Activated naive CD4-positive, alpha-beta T cell treated with anti-CD3 and anti-CD28 coated beads, Interleukin-2, amount 50 U/mL, for 24 hours (primary cell): ENCODE measurements around the gene COLEC12.
"Not testable (repeated sequence)": the region's sequence is repeated elsewhere in the genome, so short reads cannot be mapped to it uniquely, and the experiment has no call there.

Source experiments
- H3K27ac Mint-ChIP-seq: one replicate; pipeline ENCODE4 v1.8.0; 2021; ENCODE audit warnings: mild to moderate bottlenecking, mixed read lengths
- H3K27me3 Mint-ChIP-seq: one replicate; pipeline ENCODE4 v1.8.0; 2021; ENCODE audit warnings: mixed read lengths
- H3K36me3 Mint-ChIP-seq: one replicate; pipeline ENCODE4 v1.8.0; 2021; ENCODE audit warnings: mixed read lengths
- H3K4me1 Mint-ChIP-seq: one replicate; pipeline ENCODE4 v1.8.0; 2021; ENCODE audit warnings: mixed read lengths
- H3K4me3 Mint-ChIP-seq: one replicate; pipeline ENCODE4 v1.8.0; 2021; ENCODE audit warnings: mild to moderate bottlenecking, mixed read lengths
- H3K9me3 Mint-ChIP-seq: one replicate; pipeline ENCODE4 v1.8.0; 2021; ENCODE audit warnings: mixed read lengths

Gene COLEC12

DNA sequence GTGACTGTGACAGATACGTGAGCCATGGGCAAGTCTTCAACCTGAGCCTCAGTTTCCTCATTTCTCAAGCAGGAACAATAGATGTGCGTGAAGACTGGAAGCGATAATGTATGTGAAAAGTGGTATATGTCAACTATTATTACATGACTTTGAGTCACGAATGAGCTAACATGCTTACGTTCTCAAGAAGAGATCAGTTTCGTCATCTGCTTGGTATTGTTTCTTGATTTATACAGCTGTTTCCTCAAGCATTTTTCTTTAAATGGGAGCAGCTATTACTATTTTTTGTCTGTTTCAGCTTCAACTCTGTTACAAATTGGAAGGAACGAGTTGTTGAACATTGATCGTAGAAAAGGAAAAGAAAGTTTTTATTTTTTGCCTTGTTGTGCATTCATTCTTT, 184.1 kb downstream of the COLEC12 start:
- H3K27ac Mint-ChIP-seq = no peak overlapping the region
- H3K9me3 Mint-ChIP-seq = no peaks in the 10 kb centered on the region
- no peaks in the 10 kb centered on the region for H3K36me3 Mint-ChIP-seq
- no peak overlapping the region for H3K4me3 Mint-ChIP-seq
- H3K4me1 Mint-ChIP-seq = no peaks in the 10 kb centered on the region
- no peaks in the 10 kb centered on the region for H3K27me3 Mint-ChIP-seq

GRCh38 chr18:313931-314330, 186.6 kb downstream of the COLEC12 start:
- Mint-ChIP-seq H3K27ac (no peak overlapping the region), H3K4me3 (no peak overlapping the region), H3K36me3 (no peaks in the 10 kb centered on the region), H3K27me3 (no peaks in the 10 kb centered on the region), H3K9me3 (no peaks in the 10 kb centered on the region), H3K4me1 (no peaks in the 10 kb centered on the region)

GRCh38 chr18:312415-312814, 188.1 kb downstream of the COLEC12 start:
- no peaks in the 10 kb centered on the region for H3K9me3 Mint-ChIP-seq
- H3K27ac Mint-ChIP-seq = no peak overlapping the region
- no peaks in the 10 kb centered on the region for H3K4me1 Mint-ChIP-seq
- no peaks in the 10 kb centered on the region for H3K36me3 Mint-ChIP-seq
- no peak overlapping the region for H3K4me3 Mint-ChIP-seq
- no peaks in the 10 kb centered on the region for H3K27me3 Mint-ChIP-seq

GRCh38 chr18:310042-310441, 190.5 kb downstream of the COLEC12 start:
- Mint-ChIP-seq H3K4me1 (no peaks in the 10 kb centered on the region), H3K36me3 (no peaks in the 10 kb centered on the region), H3K9me3 (no peaks in the 10 kb centered on the region), H3K27ac (no peak overlapping the region), H3K4me3 (no peak overlapping the region), H3K27me3 (peaks cover 2% of the 10 kb centered on the region)

DNA sequence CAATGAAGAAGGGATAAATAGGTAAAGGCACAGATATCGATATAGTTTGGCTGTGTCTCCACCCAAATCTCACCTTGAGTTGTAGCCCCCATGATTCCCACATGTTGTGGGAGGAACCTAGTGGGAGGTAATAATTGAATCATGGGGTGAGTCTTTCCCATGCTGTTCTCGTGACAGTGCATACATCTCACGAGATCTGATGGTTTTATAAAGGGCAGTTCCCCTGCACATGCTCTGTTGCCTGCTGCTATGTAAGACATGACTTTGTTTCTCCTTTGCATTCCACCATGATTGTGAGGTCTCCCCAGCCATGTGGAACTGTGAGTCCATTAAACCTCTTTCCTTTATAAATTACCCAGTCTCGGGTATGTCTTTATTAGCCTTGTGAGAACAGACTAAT, 192.4 kb downstream of the COLEC12 start:
- H3K27me3 Mint-ChIP-seq, H3K36me3 Mint-ChIP-seq, H3K4me3 Mint-ChIP-seq, H3K4me1 Mint-ChIP-seq, H3K27ac Mint-ChIP-seq, H3K9me3 Mint-ChIP-seq: not testable (repeated sequence)

- Mint-ChIP-seq H3K27me3 (peaks cover 4% of the 10 kb centered on the region), H3K4me3 (no peak overlapping the region), H3K9me3 (no peaks in the 10 kb centered on the region), H3K27ac (no peak overlapping the region), H3K36me3 (no peaks in the 10 kb centered on the region), H3K4me1 (no peaks in the 10 kb centered on the region)
Measured at GRCh38 chr18:306608-307255, 193.8 kb downstream of the COLEC12 start.

DNA sequence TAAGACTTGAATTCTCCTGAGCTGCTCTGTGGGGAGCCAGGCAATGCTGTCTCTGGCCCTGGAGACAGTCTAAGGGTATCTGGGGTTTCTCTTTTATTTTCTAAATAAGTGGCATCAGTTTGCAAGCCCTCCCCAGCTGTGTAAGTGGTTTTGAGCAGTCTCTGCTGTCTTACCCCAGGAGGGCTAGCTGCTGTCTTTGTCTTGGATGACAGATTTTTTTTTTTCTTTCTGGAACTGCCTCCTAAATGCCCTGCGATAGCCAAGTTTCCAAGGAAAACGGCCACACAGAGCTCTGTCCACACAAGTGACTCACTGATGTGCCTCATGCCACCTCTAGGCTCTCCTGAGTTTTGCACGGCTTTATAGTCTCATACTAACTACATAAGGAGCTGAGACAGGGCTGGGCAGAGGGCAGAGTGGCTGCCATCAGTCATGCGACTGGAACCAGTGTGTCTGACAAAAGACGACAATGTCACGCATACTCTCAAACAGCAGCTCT, 195.4 kb downstream of the COLEC12 start:
- Mint-ChIP-seq H3K4me1 (no peaks in the 10 kb centered on the region), H3K36me3 (no peaks in the 10 kb centered on the region), H3K4me3 (no peak overlapping the region), H3K27me3 (peaks cover 5% of the 10 kb centered on the region), H3K27ac (no peak overlapping the region), H3K9me3 (no peaks in the 10 kb centered on the region)

GRCh38 chr18:303607-304006, 196.9 kb downstream of the COLEC12 start:
- peaks cover 5% of the 10 kb centered on the region for H3K27me3 Mint-ChIP-seq
- H3K4me3 Mint-ChIP-seq = no peak overlapping the region
- H3K36me3 Mint-ChIP-seq = no peaks in the 10 kb centered on the region
- H3K27ac Mint-ChIP-seq = no peak overlapping the region
- no peaks in the 10 kb centered on the region for H3K9me3 Mint-ChIP-seq
- H3K4me1 Mint-ChIP-seq = no peaks in the 10 kb centered on the region

DNA sequence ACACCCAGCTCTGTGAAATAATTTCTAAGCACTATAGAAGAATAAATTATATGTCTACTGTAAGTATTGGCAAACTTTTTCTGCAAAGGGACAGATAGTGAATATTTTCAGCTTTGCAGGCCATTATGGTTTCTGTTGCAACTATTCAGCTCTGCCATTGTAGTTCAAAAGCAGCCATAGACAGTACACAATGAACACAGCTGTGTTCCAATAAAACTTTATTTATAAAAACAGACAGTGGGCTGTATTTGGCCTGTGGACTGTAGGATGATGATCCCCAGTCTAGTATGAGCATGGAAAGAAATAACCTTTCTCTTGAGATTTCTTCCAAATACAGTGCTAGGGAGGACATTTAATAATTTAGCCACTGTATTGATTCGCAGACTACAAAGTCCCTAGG, 197.5 kb downstream of the COLEC12 start:
- no peak overlapping the region for H3K27ac Mint-ChIP-seq
- H3K4me1 Mint-ChIP-seq = no peaks in the 10 kb centered on the region
- no peak overlapping the region for H3K4me3 Mint-ChIP-seq
- H3K36me3 Mint-ChIP-seq = no peaks in the 10 kb centered on the region
- H3K9me3 Mint-ChIP-seq = no peaks in the 10 kb centered on the region
- H3K27me3 Mint-ChIP-seq = peaks cover 5% of the 10 kb centered on the region

DNA sequence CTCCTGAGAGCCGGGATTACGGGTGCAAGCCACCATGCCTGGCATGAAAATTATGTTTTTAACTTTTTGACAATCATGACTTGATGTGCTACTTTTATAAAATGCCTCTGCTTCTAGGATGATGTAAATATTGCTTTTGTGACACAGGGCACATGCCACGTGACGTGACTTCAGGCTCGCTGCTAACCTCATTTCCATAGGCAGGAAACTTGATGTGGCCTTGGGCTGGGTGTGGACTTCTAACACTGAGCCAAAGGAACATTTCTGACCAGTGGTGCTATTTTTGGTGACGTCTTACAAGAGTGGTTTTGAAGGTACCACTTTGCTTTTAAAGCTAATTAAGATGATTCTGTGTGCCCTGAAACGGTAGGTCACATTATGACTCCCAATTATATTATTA, 198.4 kb downstream of the COLEC12 start:
- H3K36me3 Mint-ChIP-seq = no peaks in the 10 kb centered on the region
- no peak overlapping the region for H3K4me3 Mint-ChIP-seq
- no peaks in the 10 kb centered on the region for H3K4me1 Mint-ChIP-seq
- no peak overlapping the region for H3K27ac Mint-ChIP-seq
- H3K9me3 Mint-ChIP-seq = no peaks in the 10 kb centered on the region
- H3K27me3 Mint-ChIP-seq = peaks cover 5% of the 10 kb centered on the region

DNA sequence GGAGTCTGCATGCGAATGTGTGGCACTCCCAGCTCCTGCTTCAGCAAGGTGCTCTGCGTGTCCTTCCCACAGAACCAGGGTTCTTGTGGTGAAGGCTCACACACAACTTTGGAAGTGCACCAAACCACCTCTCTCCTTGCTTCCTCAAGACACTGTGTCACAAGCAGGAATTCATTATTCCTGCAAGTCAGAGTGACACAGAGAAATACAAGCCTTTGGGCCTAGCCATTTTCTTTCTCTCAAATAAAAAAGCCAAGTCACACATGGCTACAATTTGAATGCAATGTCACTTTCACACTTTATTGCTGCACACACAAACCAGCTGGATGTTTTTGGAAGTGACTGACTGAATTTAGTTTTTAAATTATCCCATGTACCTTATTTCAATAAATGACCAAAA, 202.6 kb downstream of the COLEC12 start:
- Mint-ChIP-seq H3K9me3 (no peaks in the 10 kb centered on the region), H3K4me1 (no peaks in the 10 kb centered on the region), H3K4me3 (no peak overlapping the region), H3K27me3 (peaks cover 4% of the 10 kb centered on the region), H3K27ac (no peak overlapping the region), H3K36me3 (no peaks in the 10 kb centered on the region)

DNA sequence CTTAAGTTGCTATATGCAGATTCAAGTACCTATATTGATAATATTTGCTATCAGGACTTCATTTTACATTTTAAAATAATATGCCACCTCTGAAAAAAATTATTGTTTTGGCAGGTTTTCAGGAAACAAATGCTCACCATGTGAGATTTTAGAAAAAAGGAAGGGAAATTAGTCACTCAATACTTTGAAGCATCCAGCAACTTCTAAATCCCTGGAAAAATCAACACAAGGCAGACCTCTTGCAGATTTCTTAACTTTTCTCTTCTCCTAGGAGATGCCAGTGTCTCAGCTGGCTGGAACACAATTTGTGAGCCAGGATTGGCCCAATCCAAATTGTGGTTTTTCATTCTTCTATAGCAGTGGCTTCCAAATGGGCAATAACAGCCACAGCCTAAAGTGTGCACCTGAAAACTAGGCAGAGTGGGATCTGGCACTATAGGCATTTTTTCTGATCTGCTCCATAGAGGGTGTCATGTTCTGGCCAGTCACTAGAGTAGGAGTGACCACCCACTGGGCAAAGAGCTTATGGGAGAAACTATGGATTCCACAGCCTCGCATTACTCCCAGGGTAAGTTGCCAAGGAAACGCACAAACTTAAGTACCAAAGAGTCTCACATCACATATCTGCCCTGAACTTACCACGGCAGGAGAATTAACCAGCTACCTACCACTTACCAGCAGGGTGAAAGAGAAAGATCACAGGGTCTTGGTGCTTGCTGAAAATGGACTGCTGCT, 204.6 kb downstream of the COLEC12 start:
- Mint-ChIP-seq H3K9me3 (no peaks in the 10 kb centered on the region), H3K4me3 (no peak overlapping the region), H3K4me1 (no peaks in the 10 kb centered on the region), H3K27ac (no peak overlapping the region), H3K27me3 (peaks cover 5% of the 10 kb centered on the region), H3K36me3 (no peaks in the 10 kb centered on the region)

GRCh38 chr18:294566-294965, 205.9 kb downstream of the COLEC12 start:
- H3K4me1 Mint-ChIP-seq = no peaks in the 10 kb centered on the region
- no peak overlapping the region for H3K4me3 Mint-ChIP-seq
- peaks cover 8% of the 10 kb centered on the region for H3K27me3 Mint-ChIP-seq
- no peaks in the 10 kb centered on the region for H3K36me3 Mint-ChIP-seq
- no peak overlapping the region for H3K27ac Mint-ChIP-seq
- no peaks in the 10 kb centered on the region for H3K9me3 Mint-ChIP-seq

DNA sequence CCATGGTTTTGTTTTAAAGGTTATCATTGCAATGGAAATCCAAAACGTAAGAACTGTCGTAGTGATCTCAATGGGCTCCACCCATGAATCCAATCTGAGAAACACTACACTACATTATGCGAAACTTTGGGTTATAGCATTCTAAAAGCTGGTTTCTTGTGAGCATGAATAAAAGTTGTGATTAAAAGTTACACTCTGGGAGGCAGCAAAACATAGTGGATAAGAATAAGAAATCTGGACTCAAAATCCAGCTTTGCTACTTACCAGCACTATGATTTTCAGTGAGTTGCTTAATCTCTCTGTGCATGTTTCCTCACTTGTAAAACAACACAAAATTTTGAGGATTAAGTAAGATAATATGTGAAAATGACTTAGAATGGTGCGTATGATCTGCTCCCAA, 207.0 kb downstream of the COLEC12 start:
- Mint-ChIP-seq H3K9me3 (no peaks in the 10 kb centered on the region), H3K4me1 (no peaks in the 10 kb centered on the region), H3K27me3 (peaks cover 10% of the 10 kb centered on the region), H3K27ac (no peak overlapping the region), H3K36me3 (no peaks in the 10 kb centered on the region), H3K4me3 (no peak overlapping the region)

DNA sequence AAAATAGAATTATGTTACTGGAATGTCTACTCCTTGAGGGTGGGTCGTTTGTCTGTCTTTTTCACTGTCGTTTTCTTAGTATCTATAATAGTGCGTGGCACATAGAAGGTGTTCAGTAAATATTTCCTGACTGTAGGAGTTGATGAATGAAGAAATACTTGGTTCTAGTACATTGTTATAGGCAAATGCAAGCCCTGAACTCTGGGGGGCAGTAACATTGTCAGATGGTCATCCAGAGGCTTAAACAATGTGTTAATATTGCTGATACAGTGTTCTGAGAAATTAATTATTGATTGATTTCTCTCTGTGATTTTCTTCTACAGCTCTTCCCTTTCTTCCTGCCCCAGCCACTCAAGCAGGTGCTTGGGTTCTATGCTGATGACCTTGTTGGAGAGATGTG, 208.2 kb downstream of the COLEC12 start:
- Mint-ChIP-seq H3K4me1 (no peaks in the 10 kb centered on the region), H3K36me3 (no peaks in the 10 kb centered on the region), H3K9me3 (no peaks in the 10 kb centered on the region), H3K27ac (no peak overlapping the region), H3K4me3 (no peak overlapping the region), H3K27me3 (peaks cover 10% of the 10 kb centered on the region)

GRCh38 chr18:289970-290369, 210.5 kb downstream of the COLEC12 start:
- H3K4me3 Mint-ChIP-seq, H3K36me3 Mint-ChIP-seq, H3K4me1 Mint-ChIP-seq, H3K9me3 Mint-ChIP-seq: not testable (repeated sequence)
- H3K27me3 Mint-ChIP-seq = peaks cover 10% of the 10 kb centered on the region
- H3K27ac Mint-ChIP-seq = peak overlapping the region; percentile 30

- Mint-ChIP-seq H3K4me3 (no peak overlapping the region), H3K27ac (no peak overlapping the region), H3K9me3 (no peaks in the 10 kb centered on the region), H3K27me3 (peaks cover 7% of the 10 kb centered on the region), H3K4me1 (peaks cover 10% of the 10 kb centered on the region), H3K36me3 (no peaks in the 10 kb centered on the region)
Measured at GRCh38 chr18:289026-289425, 211.5 kb downstream of the COLEC12 start.
